CD14-positive monocyte (primary cell): ENCODE measurements around the gene KLHL21. TPM values are rescaled to one million over a fixed set of nuclear protein-coding genes. Genes with fewer than 3 reads are reported as not detected.

Experiments used
- DNase-seq, 3 donors: peaks; one replicate each; pipeline ENCODE4 v3.0.0-alpha.2; 2011 to 2022
- H2AFZ ChIP-seq: 2 replicates; pipeline ENCODE4 v1.6.0; 2012; ENCODE audit warnings: mild to moderate bottlenecking, low read depth, low read length, inconsistent platforms; ENCODE audit not compliant: insufficient read depth, poor library complexity, severe bottlenecking
- H3K27ac ChIP-seq, 2 donors: 1 replicate in 1 of 2; 2 replicates in 1 of 2; pipeline ENCODE4 v1.5.1; 2012 to 2013; ENCODE audit warnings: low read length in 2 of 2, control low read depth in 1 of 2, inconsistent platforms in 1 of 2, low read depth in 1 of 2, mild to moderate bottlenecking in 1 of 2
- H3K27me3 ChIP-seq, 2 donors: one replicate each; pipeline versions ENCODE4 v1.6.0 to v1.6.1; 2011 to 2013; ENCODE audit warnings: low read length in 2 of 2; ENCODE audit not compliant: control insufficient read depth in 2 of 2, insufficient read depth in 2 of 2
- H3K36me3 ChIP-seq, 2 donors: replicated peaks in 1 of 2; 1 replicate in 1 of 2; 2 replicates in 1 of 2; pipeline versions ENCODE4 v1.5.1 to v1.6.1; 2012 to 2013; ENCODE audit warnings: low read length in 2 of 2, control low read depth in 1 of 2, inconsistent platforms in 1 of 2, mild to moderate bottlenecking in 1 of 2; ENCODE audit not compliant: insufficient read depth in 2 of 2, control insufficient read depth in 1 of 2
- H3K4me1 ChIP-seq, 2 donors: 1 replicate in 1 of 2; 2 replicates in 1 of 2; pipeline versions ENCODE4 v1.5.1 to v1.6.1; 2012 to 2013; ENCODE audit warnings: low read length in 2 of 2, control low read depth in 1 of 2, inconsistent platforms in 1 of 2, mild to moderate bottlenecking in 1 of 2, moderate library complexity in 1 of 2; ENCODE audit not compliant: insufficient read depth in 2 of 2, control insufficient read depth in 1 of 2
- H3K4me2 ChIP-seq: replicated peaks from 2 replicates; pipeline ENCODE3; 2012; ENCODE audit warnings: low read length, moderate library complexity, mild to moderate bottlenecking; ENCODE audit not compliant: poor library complexity, severe bottlenecking; ENCODE audit errors: extremely low read depth
- H3K4me3 ChIP-seq, 3 experiments: fragments of 200-600 bp in 1 of 3; sonication (generic) in 1 of 3; replicated peaks in 1 of 3; 1 replicate in 2 of 3; 2 replicates in 1 of 3; pipeline ENCODE4 v1.5.1; 2011 to 2013; ENCODE audit warnings: low read length in 3 of 3, mild to moderate bottlenecking in 3 of 3, control low read depth in 2 of 3, low read depth in 2 of 3, inconsistent platforms in 1 of 3, moderate library complexity in 1 of 3
- H3K79me2 ChIP-seq: 2 replicates; pipeline ENCODE4 v1.6.0; 2012; ENCODE audit warnings: mild to moderate bottlenecking, control low read depth, inconsistent platforms, low read length, moderate library complexity; ENCODE audit not compliant: insufficient read depth
- H3K9ac ChIP-seq: 2 replicates; pipeline ENCODE4 v1.6.0; 2017; ENCODE audit warnings: low read length, mild to moderate bottlenecking; ENCODE audit not compliant: insufficient read depth, poor library complexity, severe bottlenecking
- H3K9me3 ChIP-seq, 2 donors: replicated peaks in 1 of 2; 1 replicate in 1 of 2; 2 replicates in 1 of 2; pipeline versions ENCODE4 v1.5.1 to v1.6.1; 2012 to 2013; ENCODE audit warnings: low read length in 2 of 2, control low read depth in 1 of 2; ENCODE audit not compliant: control insufficient read depth in 1 of 2, insufficient read depth in 1 of 2
- H4K20me1 ChIP-seq: 2 replicates; pipeline ENCODE4 v1.6.0; 2012; ENCODE audit warnings: mild to moderate bottlenecking, low read length, control low read depth, moderate library complexity; ENCODE audit not compliant: insufficient read depth
- H3K27ac Mint-ChIP-seq, 7 donors: one replicate each; pipeline ENCODE4 v1.8.0; 2020; ENCODE audit warnings: mild to moderate bottlenecking in 7 of 7, mixed read lengths in 7 of 7, moderate library complexity in 6 of 7, inconsistent platforms in 2 of 7
- H3K27me3 Mint-ChIP-seq, 3 donors: one replicate each; pipeline ENCODE4 v1.8.0; 2021 to 2022; ENCODE audit warnings: low read depth in 3 of 3, mild to moderate bottlenecking in 3 of 3, mixed read lengths in 3 of 3, moderate library complexity in 3 of 3, inconsistent platforms in 1 of 3
- H3K36me3 Mint-ChIP-seq, 2 donors: one replicate each; pipeline ENCODE4 v1.8.0; 2020; ENCODE audit warnings: mixed read lengths in 2 of 2, inconsistent platforms in 1 of 2, mild to moderate bottlenecking in 1 of 2
- H3K4me1 Mint-ChIP-seq: one replicate; pipeline ENCODE4 v1.8.0; 2020; ENCODE audit warnings: mild to moderate bottlenecking, mixed read lengths
- H3K4me3 Mint-ChIP-seq, 2 donors: one replicate each; pipeline ENCODE4 v1.8.0; 2020; ENCODE audit warnings: mild to moderate bottlenecking in 2 of 2, mixed read lengths in 2 of 2, moderate library complexity in 1 of 2
- H3K9me3 Mint-ChIP-seq, 7 donors: one replicate each; pipeline ENCODE4 v1.8.0; 2020 to 2022; ENCODE audit warnings: mixed read lengths in 7 of 7, mild to moderate bottlenecking in 6 of 7, moderate library complexity in 6 of 7, inconsistent platforms in 2 of 7
- CTCF ChIP-seq: fragments of 200-600 bp; IDR thresholded peaks from one replicate; pipeline ENCODE4 v1.8.0; 2022; ENCODE audit warnings: antibody characterized with exemption, mild to moderate bottlenecking
- WGBS: methylation state at CpG from one replicate; pipeline ENCODE4 v1.1.5; 2013; ENCODE audit warnings: missing lambda C conversion rate; ENCODE audit not compliant: insufficient coverage; 5-methylcytosine and 5-hydroxymethylcytosine counted together
- intact Hi-C, 2 donors: fragments of 100-400 bp; cut with micrococcal nuclease; formaldehyde crosslinking; loops; one replicate each; pipeline versions ENCODE4 v1.15.0 to v1.15.1; 2023
- polyA plus RNA-seq, 3 donors: library from polyadenylated mRNA; depleted of rRNA in 1 of 3; unstranded in 2 of 3; stranded (reverse) in 1 of 3; fragments of 300-500 nt in 2 of 3; fragments of >200 nt in 1 of 3; fragmentation: Illumina TruSeq in 2 of 3; gene quantifications; 1 replicate in 2 of 3; 2 replicates in 1 of 3; pipeline ENCODE4 v1.2.3, GENCODE V29; 2012 to 2021

KLHL21 gene
- polyA plus RNA-seq, 3 donors, result 5.9 to 31.0 (median 7.3) TPM

- no peak overlapping the region for H3K4me3 ChIP-seq
- Mint-ChIP-seq H3K36me3 (peaks cover 38 to 45% of the 10 kb centered on the region in 2 donors), H3K27me3 (no peaks in the 10 kb centered on the region), H3K9me3 (no peaks in the 10 kb centered on the region), H3K4me3 (no peak overlapping the region), H3K27ac (peak overlapping the region in 1 of 7 donors; percentile 43), H3K4me1 (peaks cover 41% of the 10 kb centered on the region)
- H2AFZ ChIP-seq, result no peak overlapping the region
- peaks cover 44% of the 10 kb centered on the region for H3K79me2 ChIP-seq
- H3K27me3 ChIP-seq, result no peaks in the 10 kb centered on the region
- intact Hi-C loops, result no loop called here
- peak in 1 of 3 donors; percentile 8 for DNase-seq
- no peaks in the 10 kb centered on the region for H3K9me3 ChIP-seq
- TF ChIP-seq CTCF, result no peak
- no peak overlapping the region for H3K9ac ChIP-seq
- H3K4me1 ChIP-seq, result peaks cover 32 to 37% of the 10 kb centered on the region in 2 donors
- peaks cover 92% of the 10 kb centered on the region for H4K20me1 ChIP-seq
- peaks cover 43 to 54% of the 10 kb centered on the region in 2 donors for H3K36me3 ChIP-seq
- no peak overlapping the region for H3K4me2 ChIP-seq
- 91% methylated on average over 10 of the region's 12 CpGs for WGBS
- no peak overlapping the region for H3K27ac ChIP-seq
Observed at GRCh38 chr1:6585081-6585722, 17.5 kb downstream of the KLHL21 start.

GRCh38 chr1:6584126-6585080 lies 18.3 kb downstream of the KLHL21 start:
- Mint-ChIP-seq H3K4me3 (no peak overlapping the region), H3K9me3 (no peaks in the 10 kb centered on the region), H3K36me3 (peaks cover 31 to 37% of the 10 kb centered on the region in 2 donors), H3K27ac (peak overlapping the region in 3 of 7 donors; percentile 32 to 57 (median 43)), H3K27me3 (no peaks in the 10 kb centered on the region), H3K4me1 (peaks cover 39% of the 10 kb centered on the region)
- H3K9me3 ChIP-seq, result no peaks in the 10 kb centered on the region
- H3K79me2 ChIP-seq, result peaks cover 49% of the 10 kb centered on the region
- 86% methylated on average over 18 of the region's 21 CpGs for WGBS
- no peak overlapping the region for H2AFZ ChIP-seq
- H3K36me3 ChIP-seq, result peaks cover 35 to 46% of the 10 kb centered on the region in 2 donors
- no peak overlapping the region for H3K4me3 ChIP-seq
- no peaks in the 10 kb centered on the region for H3K27me3 ChIP-seq
- H3K4me2 ChIP-seq, result no peak overlapping the region
- peak in 1 of 3 donors; percentile 21 for DNase-seq
- no peak for TF ChIP-seq CTCF
- intact Hi-C loops, result loop anchor here in 1 of 2 donors (5.0 kb wide), 1 partner anchor 33 kb away; no protein-coding TSS in a partner anchor
- H4K20me1 ChIP-seq, result peaks cover 84% of the 10 kb centered on the region
- no peak overlapping the region for H3K9ac ChIP-seq
- H3K27ac ChIP-seq, result no peak overlapping the region
- H3K4me1 ChIP-seq, result peaks cover 33 to 38% of the 10 kb centered on the region in 2 donors
